Mucosa of gallbladder (tissue), 1 donor: Measurements from ENCODE around the gene DNM2. TPM values are rescaled to one million over a fixed set of nuclear protein-coding genes. Genes with fewer than 3 reads are reported as not detected.
A peak's percentile ranks its signal among the peaks of the same experiment; 100 is the strongest.
"Not testable (repeated sequence)": the region's sequence is repeated elsewhere in the genome, so short reads cannot be mapped to it uniquely, and the experiment has no call there.

ENCODE experiments used
- DNase-seq: peaks from one replicate; pipeline ENCODE4 v3.0.0-alpha.2; 2020; ENCODE audit warnings: low spot score
- total RNA-seq: library from RNA; stranded (reverse); gene quantifications from one replicate; pipeline ENCODE4 v1.2.1, GENCODE V29; 2021
- donor health status: DM: no; HTN: no; CAD: no.

DNM2 gene
- total RNA-seq, 1 donor from 2014 or later = 227 TPM

DNA sequence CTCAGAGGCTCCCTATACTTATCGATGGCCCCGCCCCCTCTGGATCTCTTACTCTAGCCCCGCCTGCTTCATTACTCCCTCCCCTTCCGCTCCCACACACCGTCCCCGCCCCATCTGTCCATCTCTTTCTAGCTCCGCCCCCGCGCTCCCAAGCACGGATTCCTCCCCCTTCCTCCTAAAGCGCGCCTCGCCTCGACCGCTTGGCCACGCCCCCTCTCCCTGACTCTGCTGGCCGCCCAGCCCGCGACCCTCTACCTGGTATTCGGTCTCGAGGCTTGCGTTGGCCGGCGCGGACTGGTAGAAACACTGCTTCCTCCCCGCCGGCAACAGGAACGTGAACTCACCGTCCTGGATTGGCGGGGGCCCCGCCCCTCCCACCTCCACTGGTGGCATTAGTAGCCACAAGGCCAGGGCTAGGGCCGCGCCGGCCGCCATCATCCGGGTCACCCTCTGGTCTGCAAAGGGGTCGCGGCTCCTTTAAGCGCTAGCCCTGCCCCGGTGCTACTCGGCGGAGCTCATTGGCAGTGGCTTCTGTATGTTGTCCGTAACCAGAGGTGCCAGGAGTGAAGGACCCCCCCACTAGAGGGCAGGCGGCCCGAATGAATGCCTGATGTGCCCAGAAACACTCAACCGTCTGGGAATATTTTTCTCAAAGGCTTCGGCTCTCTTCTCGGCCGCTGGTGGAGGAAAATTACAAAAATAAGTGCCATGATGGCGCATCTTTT, 118.0 kb downstream of the DNM2 start, which contains the start of gene TMED1:
TSS of gene TMED1 (minus strand) at position 459 of the 725 bp plus-strand sequence. CDS start at position 438, 21 bp downstream.
- DNase-seq = peak; percentile 100

DNA sequence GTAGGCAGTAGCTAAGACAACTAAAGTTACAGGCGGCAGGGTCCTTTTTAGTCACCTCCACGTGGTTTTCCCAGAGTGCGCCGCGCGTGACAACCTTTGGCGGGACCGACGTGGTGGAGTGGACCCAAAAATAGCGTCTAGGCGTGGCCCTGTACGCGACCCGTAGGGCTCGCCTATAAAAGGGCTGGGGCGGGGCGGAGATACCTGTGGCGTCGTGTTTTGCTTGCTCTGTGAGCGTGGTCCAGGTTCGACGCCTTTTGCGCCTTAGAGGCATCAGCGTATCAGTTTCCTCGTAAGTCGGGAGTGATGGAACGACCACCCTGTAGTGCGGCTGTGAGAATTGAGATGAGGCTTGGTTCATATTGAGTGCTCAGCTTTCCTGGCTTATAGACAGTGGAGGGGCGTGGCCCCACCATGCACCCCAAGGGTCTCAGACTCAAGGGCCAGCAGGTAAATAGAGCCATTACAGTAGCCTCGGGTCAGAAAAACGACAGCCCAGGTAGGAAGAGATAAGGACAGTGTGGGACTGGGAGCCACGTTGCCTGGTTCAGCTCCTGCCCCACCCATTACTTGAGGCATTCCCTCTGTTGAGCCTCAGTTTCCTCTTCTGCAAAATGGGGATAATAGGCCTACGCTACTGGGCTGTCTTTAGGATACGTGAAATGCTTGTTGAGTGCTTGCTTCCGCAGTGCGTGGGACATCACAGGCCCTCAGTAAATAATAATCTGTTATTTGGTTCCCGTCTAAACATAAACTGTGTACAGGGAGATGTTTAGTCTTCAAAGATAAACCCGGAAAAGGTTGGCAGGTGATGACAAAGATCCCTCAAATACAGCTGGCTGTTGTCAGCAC, 118.8 kb downstream of the DNM2 start:
- peak; percentile 85 for DNase-seq

DNA sequence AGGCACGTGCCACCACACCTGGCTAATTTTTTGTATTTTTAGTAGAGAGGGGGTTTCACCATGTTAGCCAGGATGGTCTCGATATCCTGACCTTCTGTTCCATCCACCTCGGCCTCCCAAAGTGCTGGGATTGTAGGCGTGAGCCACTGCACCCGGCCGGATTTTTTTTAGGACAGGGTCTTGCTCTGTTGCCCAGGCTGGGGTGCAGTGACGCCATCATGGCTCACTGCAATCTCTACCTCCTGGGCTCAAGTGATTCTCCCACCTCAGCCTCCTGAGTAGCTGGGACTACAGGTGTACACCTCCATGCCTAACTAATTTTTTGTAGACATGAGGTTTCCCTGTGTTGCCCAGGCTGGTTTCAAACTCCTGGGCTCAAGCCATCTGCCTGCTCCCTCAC, 119.8 kb downstream of the DNM2 start:
- DNase-seq = not testable (repeated sequence)

DNA sequence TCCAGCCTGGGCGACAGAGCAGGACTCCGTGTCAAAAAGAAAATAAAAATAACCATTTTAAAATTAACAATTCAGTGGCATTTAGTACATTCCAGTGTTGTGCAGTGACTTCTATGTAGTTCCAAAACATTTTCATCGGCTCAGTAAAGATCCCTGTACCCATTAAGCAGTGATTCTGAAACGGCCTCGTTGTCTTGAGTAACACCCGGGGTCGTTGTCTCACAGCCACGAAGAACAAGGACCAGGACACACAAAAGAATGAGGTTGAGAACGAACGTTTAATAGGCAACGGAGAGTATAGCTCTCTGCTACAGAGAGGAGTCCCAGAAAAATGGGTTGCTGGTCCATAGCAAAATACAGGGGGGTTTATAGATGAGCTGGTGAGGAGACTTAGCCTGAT, 120.5 kb downstream of the DNM2 start:
- no peak for DNase-seq

DNA sequence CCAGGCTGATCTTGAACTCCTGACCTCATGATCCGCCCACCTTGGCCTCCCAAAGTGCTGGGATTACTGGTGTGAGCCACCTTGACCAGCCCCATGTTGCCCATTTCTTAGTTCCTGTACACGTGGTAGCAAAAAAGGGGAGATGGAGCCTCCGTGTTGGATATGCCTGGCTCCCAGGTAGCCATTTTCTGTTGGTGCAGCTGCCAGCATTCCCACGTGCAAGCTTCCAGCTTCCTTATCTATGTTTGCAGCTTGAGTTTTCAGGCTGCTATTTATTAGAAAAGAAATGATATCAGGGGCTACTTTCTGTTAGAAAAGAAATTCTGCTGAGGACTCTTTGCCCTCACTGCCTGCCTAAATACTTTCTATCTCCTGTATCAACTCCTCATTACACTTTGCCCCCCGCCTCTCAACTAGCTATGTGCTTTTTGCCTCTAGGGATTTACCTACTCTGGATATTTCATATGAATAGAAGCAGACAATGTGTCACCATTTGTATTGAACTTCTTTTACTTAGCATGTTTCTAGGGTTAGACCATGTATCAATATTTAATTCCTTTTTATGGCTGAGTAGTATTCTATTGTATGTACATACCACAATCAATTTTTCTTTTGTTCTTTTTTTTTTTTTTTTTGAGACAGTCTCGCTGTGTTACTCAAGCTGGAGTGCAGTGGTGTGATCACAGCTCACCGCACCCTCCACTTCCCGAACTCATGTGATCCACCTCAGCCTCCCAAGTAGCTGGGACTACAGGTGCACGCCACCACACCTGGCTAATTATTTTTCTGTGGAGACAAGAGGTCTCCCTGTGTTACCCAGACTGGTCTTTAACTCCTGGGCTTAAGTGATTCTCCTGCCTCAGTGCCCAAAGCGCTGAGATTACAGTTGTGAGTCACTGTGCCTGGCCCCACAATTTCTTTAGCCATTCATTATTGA, 121.5 kb downstream of the DNM2 start:
- DNase-seq = no peak

DNA sequence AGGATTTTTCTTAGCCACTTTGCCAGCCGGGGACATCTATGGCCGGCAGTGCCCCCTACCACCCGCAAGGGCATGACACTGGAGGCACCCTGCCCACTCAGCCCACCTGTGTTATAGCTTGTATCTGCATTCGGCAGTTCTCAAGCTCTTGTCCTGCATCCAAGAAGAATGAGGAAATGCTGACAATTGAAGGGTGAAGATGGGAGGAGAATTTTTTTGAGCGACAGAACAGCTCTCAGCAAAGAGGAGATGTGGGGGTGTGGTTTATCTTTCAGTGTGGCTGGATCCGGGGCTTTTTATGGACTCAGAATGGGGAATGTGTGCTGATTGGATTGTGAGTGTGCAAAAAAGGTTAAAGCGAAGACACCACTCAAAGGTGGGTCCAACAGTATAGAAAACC, 124.9 kb downstream of the DNM2 start:
- no peak for DNase-seq

DNA sequence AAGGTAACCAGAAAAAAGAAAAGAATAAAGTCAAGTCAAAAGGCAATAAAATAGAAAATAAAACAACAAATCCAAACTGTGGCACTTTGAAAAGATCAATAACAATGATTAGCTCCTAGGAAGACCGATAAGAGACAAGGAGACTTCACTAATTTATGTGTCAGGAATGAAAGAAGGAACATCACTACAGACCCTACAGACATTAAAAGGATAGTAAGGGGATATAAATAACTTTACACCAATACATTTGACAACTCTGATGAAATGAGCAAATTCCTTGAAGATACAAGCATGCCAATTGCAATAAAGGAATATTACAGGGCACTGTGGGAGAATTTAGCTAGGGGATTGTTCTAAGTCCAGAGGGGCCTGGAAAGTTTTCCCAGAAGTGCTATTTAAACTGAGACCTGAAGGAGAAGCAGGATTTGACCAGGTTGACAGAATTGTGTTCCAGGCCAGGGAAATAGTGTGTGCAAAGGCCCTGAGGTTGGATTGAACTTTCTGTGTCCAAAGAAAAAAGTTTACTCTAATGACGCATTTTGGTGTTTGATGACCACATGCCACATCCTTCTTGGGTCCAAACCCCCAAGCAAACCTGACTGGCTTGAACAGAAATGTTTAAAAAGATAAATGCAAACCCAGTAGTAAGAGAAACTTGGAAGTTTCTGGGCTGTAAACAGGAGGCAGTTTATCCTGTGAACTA, 128.8 kb downstream of the DNM2 start:
- no peak for DNase-seq

DNA sequence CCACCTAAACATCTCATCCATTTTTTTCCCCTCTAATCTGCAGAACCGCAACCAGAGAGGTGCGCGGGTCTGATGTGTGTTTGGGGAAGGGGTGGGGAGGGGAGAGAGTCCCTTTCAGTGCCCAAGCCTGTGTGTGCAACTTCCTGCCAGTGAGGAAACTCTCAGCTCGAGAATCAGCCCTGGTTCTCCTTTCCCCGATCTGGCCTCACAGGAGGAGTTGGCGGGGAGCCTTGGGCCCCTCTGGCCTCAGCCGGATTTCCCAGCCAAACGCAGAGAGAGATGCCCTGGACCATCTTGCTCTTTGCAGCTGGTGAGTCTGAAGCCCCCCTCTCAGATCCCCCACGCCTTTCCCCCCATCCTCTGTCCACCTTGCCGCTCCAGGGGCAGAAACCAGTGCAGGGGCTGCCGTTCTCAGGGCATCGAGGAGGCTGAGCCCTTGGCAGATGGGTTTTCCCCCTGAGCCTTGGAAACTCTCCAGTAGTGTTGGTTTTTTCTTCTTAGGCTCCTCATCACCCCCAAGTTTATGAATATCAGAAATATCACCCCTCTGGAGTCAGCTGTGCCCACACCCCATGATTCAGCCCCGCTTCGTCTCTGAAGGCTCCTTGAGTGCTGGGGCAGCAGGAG, 130.5 kb downstream of the DNM2 start, which contains the start of gene C19orf38:
TSS of gene C19orf38 (plus strand) at position 186 of the 627 bp plus-strand sequence. CDS start at position 280, 94 bp downstream.
- DNase-seq = no peak

DNA sequence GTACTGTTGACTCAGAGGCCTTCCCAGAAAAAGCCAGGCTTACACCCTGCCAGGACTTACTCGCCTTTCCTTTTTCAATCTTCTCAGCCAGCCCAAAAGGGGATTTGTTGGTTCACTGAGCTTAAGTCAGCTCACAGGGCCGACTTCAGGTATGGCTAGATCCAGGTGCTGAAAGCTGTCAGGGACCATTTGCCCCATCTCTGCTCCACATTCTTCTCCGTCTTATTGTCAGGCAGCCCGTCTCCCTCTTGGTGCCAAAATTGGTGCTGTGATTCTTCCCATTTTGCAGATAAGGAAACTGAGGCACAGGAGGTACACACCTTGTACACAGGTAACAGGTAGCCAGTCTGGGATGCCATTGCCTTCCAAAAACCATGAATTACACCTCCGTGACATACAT, 132.8 kb downstream of the DNM2 start:
- DNase-seq = no peak

DNA sequence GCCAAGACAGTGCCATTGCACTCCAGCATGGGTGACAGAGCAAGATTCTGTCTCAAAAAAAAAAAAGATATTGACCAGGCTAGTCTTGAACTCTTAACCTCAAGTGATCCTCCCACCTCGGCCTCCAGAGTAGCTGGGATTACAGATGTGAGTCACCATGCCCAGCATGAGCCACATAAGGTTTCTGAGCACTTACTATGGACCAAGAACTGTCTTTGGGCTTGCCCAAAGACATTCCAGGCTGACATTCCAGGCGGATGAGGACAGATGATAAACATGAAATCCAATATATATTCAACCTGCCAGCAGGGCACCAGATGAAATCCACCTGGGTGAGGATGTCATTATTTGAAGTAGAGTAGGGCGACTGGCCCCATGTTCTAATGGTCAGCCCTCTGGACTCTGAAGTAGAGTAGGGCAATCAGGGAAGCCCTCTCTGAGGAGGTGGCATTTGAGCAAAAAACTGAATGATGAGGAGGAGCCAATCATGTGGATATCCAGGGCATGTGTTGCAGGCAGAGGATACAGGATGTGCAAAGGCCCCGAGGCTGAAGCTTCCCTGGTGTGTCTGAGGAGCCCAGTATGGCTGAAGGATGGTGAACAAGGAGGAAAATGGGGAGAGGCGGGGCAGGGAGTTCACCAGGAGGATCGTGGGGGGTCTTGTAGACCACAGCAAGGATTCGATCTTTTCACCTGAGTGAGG, 134.4 kb downstream of the DNM2 start:
- no peak for DNase-seq

DNA sequence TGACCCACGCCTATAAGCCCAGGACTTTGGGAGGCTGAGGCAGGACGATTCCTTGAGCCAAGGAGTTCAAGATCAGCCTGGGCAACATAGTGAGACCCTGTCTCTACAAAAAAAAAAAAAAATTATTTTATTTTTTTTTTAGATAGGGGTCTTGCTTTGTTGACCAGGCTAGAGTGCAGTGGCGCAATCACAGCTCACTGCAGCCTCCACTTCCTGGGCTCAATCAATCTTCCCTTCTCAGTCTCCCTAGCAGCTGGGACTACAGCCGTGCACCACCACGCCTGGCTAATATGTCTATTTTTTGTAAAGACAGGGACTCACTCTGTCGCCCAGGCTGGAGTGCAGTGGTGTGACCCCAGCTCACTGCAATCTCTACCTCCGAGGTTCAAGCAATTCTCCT, 135.1 kb downstream of the DNM2 start:
- no peak for DNase-seq

DNA sequence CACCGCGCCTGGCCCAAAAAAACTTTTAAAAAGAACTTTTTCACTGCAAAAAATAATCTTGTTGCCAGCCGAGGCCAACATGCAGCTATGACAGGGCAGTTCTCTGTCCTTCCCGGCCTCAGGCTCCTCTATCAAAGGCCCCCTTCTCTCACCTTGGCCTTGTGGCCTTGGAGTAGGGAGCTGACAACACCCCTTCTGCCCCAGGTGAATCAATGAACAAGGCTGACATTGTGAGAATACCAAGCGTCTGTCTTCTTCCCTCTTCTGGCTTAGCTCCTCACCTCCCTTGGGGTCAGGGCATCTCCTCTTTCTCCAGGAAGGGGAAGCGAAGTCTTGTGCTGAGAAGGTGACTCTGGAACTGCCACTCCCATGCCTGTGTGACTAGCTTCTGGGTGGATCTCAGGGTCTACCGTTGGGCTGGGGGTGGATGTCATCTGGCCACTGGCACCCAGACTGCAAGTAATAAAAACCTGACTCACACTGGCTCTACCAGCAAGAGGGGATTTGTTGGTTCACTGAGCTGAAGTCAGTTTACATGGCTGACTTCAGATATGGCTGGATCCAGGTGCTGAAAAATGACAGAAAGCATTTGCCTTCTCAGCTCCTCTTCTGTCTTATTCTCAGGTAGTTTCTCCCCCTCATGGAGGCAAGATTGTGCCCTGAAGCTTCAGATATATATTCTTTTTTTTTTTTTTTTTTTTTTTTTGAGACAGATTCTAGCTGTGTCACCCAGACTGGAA, 136.6 kb downstream of the DNM2 start:
- no peak for DNase-seq

DNA sequence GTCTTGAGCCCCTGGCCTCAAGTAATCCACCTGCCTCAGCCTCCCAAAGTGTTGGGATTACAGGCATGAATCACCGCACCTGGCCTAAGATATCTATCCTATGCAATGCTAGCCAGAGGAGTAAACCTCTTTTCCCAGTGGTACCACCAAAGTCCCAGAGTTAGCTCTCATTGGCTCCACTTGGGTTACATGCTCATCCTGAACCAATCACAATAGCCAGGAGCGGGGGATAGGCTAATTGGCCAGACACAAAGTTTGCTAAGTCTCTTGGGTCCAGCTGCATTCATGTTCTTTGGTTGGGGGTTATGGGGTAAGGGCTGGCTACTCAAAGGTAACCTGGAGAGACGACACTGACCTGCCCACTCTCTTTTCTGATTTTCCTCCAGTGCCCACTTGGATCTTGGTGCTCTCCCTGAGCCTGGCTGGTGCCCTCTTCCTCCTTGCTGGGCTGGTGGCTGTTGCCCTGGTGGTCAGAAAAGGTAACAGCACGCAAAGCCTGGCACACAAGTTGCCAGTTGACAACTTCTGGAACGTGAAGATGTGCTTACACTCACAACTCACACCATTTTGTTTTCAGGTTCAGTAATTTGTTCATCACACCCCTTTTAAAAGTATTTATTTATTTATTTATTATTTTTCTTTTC, 138.1 kb downstream of the DNM2 start:
- no peak for DNase-seq

DNA sequence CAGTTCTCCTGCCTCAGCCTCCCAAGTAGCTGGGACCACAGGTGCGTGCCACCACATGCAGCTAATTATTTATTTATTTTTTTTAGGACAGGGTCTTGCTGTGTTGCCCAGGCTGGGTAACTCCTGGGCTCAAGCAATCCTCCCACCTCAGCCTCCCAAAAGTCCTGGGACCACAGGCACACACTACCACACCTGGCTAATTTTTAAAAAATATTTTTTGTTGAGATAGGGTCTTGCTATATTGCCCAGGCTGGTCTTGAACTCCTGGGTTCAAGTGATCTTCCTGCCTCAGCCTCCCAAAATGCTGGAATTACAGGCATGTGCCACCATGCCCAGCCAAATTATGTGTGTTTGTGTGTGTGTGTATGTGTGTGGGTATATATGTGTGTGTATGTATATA, 139.0 kb downstream of the DNM2 start:
- DNase-seq = not testable (repeated sequence)

DNA sequence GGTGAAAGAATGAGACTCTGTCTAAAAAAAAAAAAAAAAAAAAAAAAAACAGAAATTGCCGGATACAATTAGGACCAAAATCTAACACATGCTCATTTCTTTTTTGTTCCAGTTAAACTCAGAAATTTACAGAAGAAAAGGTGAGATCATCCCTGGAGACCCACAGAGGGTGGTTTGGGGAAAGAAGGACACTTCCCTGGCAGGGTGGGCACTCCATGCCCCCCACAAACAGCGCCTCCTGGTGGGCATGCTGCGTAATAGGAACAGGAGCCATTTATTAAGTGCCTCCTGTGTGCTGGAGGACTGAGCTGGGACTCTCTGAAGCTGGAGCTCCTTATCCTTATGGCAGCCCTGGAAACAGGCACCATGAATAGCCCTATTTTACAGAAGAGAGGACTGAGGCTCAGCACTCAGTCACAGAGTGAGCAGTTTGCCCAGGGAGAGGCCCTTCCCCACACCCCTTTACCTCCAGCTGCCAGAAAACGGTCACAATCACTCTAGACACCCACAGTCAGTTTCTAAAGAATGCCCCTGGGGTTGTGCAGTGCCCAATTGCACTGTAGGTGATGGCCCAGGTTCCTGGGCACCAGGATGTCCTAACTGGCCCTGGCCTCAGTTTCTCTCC, 140.4 kb downstream of the DNM2 start:
- DNase-seq = no peak

DNA sequence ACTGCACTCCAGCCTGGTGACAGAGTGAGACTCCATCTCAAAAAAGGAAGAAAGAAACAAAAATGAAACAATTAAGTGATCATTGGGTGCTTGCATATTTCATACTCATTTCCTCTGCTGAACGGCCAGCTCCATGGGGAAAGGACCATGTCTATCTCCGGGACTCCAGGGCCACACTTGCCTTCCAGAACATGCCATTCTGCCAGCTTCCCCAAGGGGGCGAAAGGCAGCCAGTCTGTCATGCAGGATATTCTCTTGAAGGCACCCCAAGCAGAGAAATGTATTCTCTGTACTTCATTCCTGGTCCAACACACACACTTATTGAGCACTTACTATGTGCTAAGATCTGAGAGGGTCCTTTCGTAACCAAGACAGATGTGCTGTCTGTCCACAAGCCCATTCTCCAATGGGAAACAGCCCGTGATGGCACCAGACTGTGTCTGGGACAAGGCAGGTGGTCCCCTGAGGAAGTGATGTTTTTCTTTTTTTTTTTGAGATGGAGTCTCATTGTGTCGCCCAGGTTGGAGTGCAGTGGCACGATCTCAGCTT, 143.3 kb downstream of the DNM2 start:
- no peak for DNase-seq

DNA sequence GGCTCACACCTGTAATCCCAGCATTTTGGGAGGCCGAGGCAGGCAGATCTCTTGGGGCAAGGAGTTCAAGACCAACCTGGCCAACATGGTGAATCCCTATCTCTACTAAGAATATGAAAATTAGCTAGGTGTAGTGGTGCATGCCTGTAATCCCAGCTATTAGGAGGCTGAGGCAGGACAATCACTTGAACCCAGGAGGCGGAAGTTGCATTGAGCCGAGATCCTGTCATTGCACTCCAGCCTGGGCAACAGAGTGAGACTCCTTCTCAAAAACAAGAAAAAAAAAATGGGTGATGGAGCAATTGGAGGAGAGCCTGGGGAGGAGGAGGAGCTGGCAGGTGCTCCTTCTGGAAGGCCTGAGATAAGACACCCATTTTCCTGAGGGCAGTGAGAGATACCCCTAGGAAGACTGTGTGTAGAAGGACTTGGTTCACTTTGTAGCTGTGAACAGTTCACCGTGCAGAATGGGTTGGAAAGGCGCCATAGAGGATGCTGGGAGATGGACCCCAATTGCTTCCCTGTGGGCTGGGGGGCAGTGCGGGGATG, 144.8 kb downstream of the DNM2 start:
- no peak for DNase-seq
